ENCODE measurements around the gene SFI1. TPM values are rescaled to one million over a fixed set of nuclear protein-coding genes. Genes with fewer than 3 reads are reported as not detected.

Gene SFI1
- total and polyA plus RNA-seq, 2 of the 4 experiments (the other 2 are of a cell fraction) = 9.9 to 12.0 TPM

GRCh38 chr22:31610611-31611010 lies 114.3 kb downstream of the SFI1 start:
- POLR2A ChIA-PET (ENCODE audit: unreplicated experiment) = no interaction called here
- H3K36me3 ChIP-seq (ENCODE audit: control insufficient read depth, insufficient read depth, low read length) = peaks cover 3% of the 10 kb centered on the region; the same call in 1 of the 2 replicates
- no peak overlapping the region for H3K4ac ChIP-seq (ENCODE audit: low read depth, low read length)
- intact Hi-C loops (cut with micrococcal nuclease) (no loop called here), dilution Hi-C loops (cut with HindIII; ENCODE audit: low sequenced_read_pairs, unreplicated experiment) (no loop called here), in situ Hi-C loops (cut with MboI; ENCODE audit: low sequenced_read_pairs) (no loop called here)
- no peak overlapping the region for H3K18ac ChIP-seq (ENCODE audit: low read depth, low read length)
- no peaks in the 10 kb centered on the region for H3K79me1 ChIP-seq (ENCODE audit: low read depth in 1 of 2, low read length in 2 of 2)
- H2BK120ac ChIP-seq (ENCODE audit: low read depth, low read length) = no peak overlapping the region
- H2BK15ac ChIP-seq (ENCODE audit: low read depth, low read length) = no peak overlapping the region
- H4K91ac ChIP-seq (ENCODE audit: insufficient read depth, low read depth, low read length) = no peak overlapping the region
- peaks cover 8% of the 10 kb centered on the region; the same call in 1 of the 2 replicates for H3K4me1 ChIP-seq (ENCODE audit: control insufficient read depth, insufficient read depth, low read length)
- H2AK5ac ChIP-seq (ENCODE audit: low read depth, low read length) = no peak overlapping the region
- ATAC-seq (ENCODE audit: low read depth) = no peak
- CTCF ChIA-PET = no interaction called here
- H3K4me2 ChIP-seq (ENCODE audit: low read depth, low read length) = no peak overlapping the region
- H3K27ac ChIP-seq (ENCODE audit: insufficient read depth, low read length) = no peak overlapping the region
- H2AK9ac ChIP-seq (replicated peaks; ENCODE audit: low read depth, low read length, poor library complexity) = no peak overlapping the region
- BruUV-seq (replicated peaks) = no TSS peak
- H3K9me3 ChIP-seq (ENCODE audit: control insufficient read depth, insufficient read depth, low read length) = no peaks in the 10 kb centered on the region
- DNase-seq = no peak
- 0 out of 2 replicates have a peak overlapping the region, but pooled peaks have one; percentile 5 for H3K14ac ChIP-seq (replicated peaks; ENCODE audit: low read depth, low read length)
- H3K27me3 ChIP-seq (ENCODE audit: control insufficient read depth, insufficient read depth, low read length) = no peaks in the 10 kb centered on the region
- H2BK20ac ChIP-seq (ENCODE audit: low read depth, low read length) = no peak overlapping the region
- H4K20me1 ChIP-seq (ENCODE audit: insufficient read depth, low read length) = no peaks in the 10 kb centered on the region
- H2AFZ ChIP-seq (replicated peaks; ENCODE audit: low read length, poor library complexity) = no peak overlapping the region
- WGBS, 2 experiments (ENCODE audit: extremely low coverage in 2 of 2, insufficient read length in 1 of 2) = 89% methylated on average over 3 of the region's 6 CpGs; no CpG with 5 or more reads in 1 of the 2 experiments
- H3K23ac ChIP-seq (ENCODE audit: low read depth, low read length) = no peak overlapping the region
- no peak overlapping the region for H3K56ac ChIP-seq (ENCODE audit: extremely low read depth, insufficient read depth, low read length)
- no peak overlapping the region for H3K4me3 ChIP-seq (ENCODE audit: insufficient read depth, low read depth, low read length)
- no peak for TF ChIP-seq CHD1 (IDR thresholded peaks at IDR 0.05; ENCODE audit: low read depth, low read length)
- no peak for TF ChIP-seq SMC3 (IDR thresholded peaks at IDR 0.05; ENCODE audit: low read depth, low read length)
- H3K9ac ChIP-seq (ENCODE audit: low read depth, low read length) = no peak overlapping the region
- no peak overlapping the region for H2BK5ac ChIP-seq (ENCODE audit: low read depth, low read length, poor library complexity, severe bottlenecking)
- no peak overlapping the region for H4K5ac ChIP-seq (ENCODE audit: low read depth, low read length)
- 0 out of 4 replicates have a peak overlapping the region, but pooled peaks of 1 of the 2 experiments have one; percentile 8 for H4K8ac ChIP-seq (ENCODE audit: low read depth in 2 of 2, low read length in 2 of 2)
- H3K9me1 ChIP-seq (ENCODE audit: insufficient read depth, low read length) = peaks cover 6% of the 10 kb centered on the region; the same call in 1 of the 2 replicates

All from IMR-90 (cell line).